IPS-18c (cell line): ENCODE data around the gene PAFAH1B1.
A peak's percentile ranks its signal among the peaks of the same experiment; 100 is the strongest.

Experiments
- H3K4me3 ChIP-seq: 2 replicates; pipeline ENCODE4 v1.7.0; 2013; ENCODE audit warnings: low read depth, mild to moderate bottlenecking, low read length, moderate library complexity; ENCODE audit not compliant: insufficient read depth
- H3K9me3 ChIP-seq: one replicate; pipeline ENCODE4 v1.6.1; 2013; ENCODE audit warnings: mild to moderate bottlenecking, low read length, moderate library complexity; ENCODE audit not compliant: control insufficient read depth, insufficient read depth

PAFAH1B1 gene

GRCh38 chr17:2721603-2722002 lies 128.1 kb downstream of the PAFAH1B1 start:
- Histone ChIP-seq H3K9me3 (no peaks in the 10 kb centered on the region), H3K4me3 (no peak overlapping the region)

GRCh38 chr17:2722611-2723010 lies 129.2 kb downstream of the PAFAH1B1 start:
- no peaks in the 10 kb centered on the region for H3K9me3 ChIP-seq
- no peak overlapping the region; the same call in 1 of the 2 replicates for H3K4me3 ChIP-seq

GRCh38 chr17:2723505-2723996 lies 130.1 kb downstream of the PAFAH1B1 start:
- H3K9me3 ChIP-seq = no peaks in the 10 kb centered on the region
- peak overlapping the region; percentile 28; the same call in 1 of the 2 replicates for H3K4me3 ChIP-seq

- Histone ChIP-seq H3K9me3 (no peaks in the 10 kb centered on the region), H3K4me3 (peak overlapping the region; percentile 61)
Measured at GRCh38 chr17:2723997-2724783, 130.7 kb downstream of the PAFAH1B1 start.

GRCh38 chr17:2724784-2725164 lies 131.3 kb downstream of the PAFAH1B1 start:
- H3K4me3 ChIP-seq = peak overlapping the region; percentile 61

GRCh38 chr17:2730764-2731353 lies 137.4 kb downstream of the PAFAH1B1 start:
- H3K9me3 ChIP-seq = no peaks in the 10 kb centered on the region

More at GRCh38 chr17:2724784-2725164, 131.3 kb downstream of the PAFAH1B1 start:
- no peaks in the 10 kb centered on the region for H3K9me3 ChIP-seq

GRCh38 chr17:2731807-2732206 lies 138.4 kb downstream of the PAFAH1B1 start:
- no peak overlapping the region for H3K4me3 ChIP-seq
- H3K9me3 ChIP-seq = no peaks in the 10 kb centered on the region

More at GRCh38 chr17:2730764-2731353, 137.4 kb downstream of the PAFAH1B1 start:
- H3K4me3 ChIP-seq = no peak overlapping the region

GRCh38 chr17:2734939-2735338 lies 141.5 kb downstream of the PAFAH1B1 start:
- H3K4me3 ChIP-seq = no peak overlapping the region
- H3K9me3 ChIP-seq = no peaks in the 10 kb centered on the region
